Dedifferentiated amniotic fluid mesenchymal stem cell (primary cell): ENCODE measurements around the gene NTHL1.

Source experiments
- DNase-seq: peaks from one replicate; pipeline ENCODE4 v3.0.0-alpha.2; 2016; ENCODE audit errors: extremely low spot score

NTHL1 gene

DNA sequence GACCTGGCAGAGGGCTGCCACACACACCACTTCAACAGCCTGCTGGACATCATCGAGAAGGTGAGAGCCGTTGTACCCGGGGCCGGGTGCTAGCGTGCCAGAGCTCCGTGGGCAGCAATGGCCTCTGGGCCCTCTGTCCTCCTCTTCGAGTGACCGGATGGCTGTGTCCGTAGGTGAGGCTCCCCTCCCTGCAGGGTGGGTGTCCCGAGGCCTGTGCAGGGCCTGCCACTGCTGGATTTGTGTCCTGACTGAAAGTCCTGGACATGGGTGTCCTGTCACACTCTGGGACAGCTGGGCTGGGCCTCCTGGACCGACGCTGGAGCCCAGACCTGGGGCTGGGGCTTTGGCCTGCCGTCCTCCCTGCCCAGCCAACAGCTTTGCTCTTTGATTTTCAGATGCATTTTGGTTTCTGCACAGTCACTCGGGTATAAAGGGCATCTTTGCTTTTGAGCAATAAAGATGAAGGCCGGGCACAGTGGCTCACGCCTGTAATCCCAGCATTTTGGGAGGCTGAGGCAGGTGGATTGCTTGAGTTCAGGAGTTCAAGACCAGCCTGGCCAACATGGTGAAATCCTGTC lies 16.8 kb upstream of the NTHL1 start:
- no peak for DNase-seq

DNA sequence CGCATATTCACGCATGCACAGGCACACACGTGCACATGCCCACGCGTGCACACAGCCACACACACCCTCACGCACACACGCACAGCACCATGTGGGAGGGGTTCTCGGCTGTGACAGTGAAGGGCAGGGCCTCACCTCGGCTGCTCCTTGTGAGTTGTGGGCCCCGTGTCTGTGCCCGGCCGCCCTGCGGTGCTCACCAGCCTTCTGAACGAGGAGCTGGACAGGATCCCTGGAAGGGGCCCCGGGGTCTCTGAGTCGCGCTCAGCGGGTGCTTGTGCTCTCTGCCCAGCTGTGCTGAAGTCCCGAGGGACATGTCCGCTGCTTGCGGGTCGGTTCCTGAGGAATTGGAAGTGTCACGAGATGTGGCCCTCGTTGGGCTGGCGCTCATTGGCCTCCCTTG lies 16.2 kb upstream of the NTHL1 start:
- no peak for DNase-seq

DNA sequence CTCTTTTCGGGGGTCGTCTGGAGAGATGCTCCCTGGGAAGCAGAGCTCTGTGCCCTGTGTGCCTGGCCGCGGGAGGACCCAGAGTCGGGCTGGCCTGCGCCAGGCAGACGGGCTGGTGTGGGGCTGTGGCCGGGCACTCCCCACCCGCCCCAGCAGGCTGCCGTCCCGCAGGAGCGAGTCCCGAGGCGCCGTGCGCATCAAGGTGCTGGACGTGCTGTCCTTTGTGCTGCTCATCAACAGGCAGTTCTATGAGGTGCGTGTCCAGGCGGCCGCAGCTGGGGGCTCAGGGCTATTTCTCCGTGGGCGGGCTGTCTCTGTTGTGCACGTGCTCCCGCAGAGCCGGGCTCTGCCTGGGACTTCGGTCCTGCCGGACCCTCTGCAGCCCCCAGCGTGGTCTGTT lies 15.2 kb upstream of the NTHL1 start:
- no peak for DNase-seq

DNA sequence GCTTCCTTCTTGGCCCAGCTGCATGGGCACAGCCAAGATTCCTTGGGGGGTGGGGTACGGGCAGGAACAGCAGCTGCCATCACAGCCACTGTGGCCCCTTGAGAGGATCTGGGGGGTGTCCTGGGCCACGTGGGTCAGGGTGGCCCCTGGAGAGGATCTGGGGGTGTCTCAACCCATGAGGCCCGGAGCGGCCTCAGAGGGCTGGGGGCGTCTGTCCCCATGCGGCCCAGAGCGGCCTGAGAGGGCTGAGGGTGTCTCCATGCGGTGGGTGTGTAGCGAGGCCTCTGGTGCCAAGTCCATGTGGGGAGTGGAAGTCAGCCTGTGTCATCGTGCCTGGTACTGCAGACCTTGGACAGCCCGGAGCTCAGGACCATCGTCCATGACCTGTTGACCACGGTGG lies 13.9 kb upstream of the NTHL1 start:
- no peak for DNase-seq

DNA sequence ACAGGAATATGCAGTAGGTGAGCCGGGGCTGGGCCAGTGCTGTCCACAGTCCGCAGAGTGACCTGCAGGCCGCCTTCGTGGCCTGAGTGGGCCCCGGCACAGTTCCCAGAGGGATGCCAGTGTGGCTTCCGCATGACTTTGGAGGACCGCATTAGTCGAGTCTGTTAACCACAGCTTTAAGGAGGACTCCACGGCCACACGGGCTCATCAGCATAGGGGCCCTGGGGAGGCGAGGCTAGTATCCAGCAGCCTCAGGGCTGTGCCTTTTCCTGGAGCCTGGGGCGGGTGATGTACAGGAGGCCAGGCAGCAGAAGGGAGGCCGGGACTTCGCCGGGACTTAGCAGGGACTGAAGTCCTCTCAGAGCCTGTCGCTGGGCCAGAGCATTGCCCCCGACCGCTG lies 13.4 kb upstream of the NTHL1 start:
- DNase-seq = no peak

DNA sequence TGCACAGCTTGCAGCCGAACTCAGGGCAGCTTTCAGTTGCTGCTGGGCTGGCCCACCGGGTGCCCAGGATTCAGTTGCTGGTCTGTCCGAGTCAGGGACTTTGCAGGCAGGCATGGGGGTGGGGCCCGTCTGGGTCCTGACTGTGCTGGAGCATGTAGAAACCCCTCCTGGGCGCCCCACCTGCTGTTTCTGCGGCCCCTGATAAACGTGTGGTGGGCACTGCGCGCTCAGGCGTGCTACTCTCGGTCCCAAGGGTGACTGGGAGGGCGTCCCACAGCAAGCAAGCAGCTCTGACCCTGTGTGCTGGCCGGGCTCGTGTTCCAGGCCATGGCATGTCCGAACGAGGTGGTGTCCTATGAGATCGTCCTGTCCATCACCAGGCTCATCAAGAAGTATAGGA lies 12.7 kb upstream of the NTHL1 start:
- DNase-seq = no peak

DNA sequence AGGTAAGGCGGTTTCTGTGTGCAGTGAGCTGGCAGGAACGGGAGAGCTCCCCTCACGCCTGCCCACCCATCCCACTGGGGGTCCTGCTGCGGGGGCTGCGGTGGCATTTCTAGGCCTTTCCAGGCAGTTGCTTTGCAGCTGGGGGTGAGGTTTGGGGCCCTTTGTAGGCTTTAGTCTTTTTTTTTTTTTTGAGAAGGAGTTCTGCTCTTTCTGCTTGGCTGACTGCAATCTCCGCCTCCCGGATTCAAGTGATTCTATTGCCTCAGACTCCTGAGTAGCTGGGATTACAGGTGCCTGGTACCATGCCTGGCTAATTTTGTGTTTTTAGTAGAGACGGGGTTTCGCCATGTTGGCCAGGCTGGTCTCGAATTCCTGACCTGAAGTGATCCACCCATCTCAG lies 11.2 kb upstream of the NTHL1 start:
- DNase-seq = no peak

DNA sequence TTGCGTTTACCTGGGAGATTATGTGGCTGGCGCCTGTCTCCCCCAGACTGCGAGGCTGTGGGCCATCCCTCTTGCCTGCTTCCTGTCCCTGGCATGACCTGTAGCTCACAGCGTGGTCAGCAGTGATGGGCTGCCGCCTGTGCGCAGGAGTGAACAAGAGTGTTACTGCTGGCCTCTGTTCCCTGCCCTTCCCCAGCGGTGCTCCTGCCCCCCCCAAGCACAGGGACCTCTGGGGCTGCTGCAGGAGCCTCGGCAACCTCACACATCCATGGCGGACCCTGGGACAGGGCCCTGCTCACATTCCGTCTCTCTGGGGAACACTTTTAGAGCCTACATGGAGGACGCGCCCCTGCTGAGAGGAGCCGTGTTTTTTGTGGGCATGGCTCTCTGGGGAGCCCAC lies 10.8 kb upstream of the NTHL1 start:
- no peak for DNase-seq

DNA sequence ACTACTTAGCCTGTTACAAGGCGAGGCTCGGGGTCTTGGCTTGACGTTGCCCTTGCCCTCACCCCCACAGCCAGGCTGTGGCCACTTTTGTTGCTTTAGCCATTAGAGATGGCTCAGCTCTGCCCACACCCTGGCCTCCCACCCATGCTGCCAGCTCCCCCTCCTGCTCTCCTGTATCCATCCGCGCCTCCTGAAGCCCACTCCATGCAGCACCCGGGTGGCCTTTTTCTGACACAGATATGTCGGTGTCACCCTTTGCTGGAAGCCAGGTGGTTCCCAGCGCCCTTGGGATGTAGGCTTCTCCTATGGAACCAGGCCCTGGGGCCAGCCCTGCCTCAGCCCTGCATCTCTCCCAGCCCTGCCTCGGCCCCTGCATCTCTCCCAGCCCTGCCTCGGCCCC lies 9.8 kb upstream of the NTHL1 start:
- DNase-seq = no peak

DNA sequence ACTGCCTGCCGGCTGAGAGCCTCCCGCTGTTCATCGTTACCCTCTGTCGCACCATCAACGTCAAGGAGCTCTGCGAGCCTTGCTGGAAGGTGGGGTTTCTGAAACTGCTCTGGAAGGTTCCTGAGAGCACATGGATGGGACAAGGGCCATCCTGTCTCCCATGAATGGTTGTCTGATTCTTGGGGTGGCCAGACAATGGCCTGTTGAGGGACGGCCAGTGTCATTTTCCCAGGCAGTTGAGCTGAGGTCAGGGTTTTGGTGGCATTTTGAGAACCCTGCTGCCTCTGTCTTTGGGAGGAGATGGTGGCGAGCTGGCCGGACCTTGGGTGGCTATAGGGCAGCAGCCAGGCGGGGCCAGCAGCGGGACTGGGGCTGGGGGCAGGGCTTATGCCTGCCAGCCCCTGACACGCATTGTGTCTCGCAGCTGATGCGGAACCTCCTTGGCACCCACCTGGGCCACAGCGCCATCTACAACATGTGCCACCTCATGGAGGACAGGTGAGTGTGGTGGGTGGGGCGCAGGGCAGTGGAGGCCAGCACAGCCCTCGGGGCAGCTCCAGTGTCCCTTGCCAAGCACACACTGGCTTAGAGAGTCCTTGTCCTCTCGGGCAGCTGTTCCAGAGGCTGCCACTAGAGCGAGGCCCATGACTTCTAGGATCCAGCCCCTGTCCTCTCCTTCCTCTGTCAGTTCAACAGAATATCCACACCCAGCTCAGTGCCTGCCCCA lies 9.2 kb upstream of the NTHL1 start:
- DNase-seq = no peak

DNA sequence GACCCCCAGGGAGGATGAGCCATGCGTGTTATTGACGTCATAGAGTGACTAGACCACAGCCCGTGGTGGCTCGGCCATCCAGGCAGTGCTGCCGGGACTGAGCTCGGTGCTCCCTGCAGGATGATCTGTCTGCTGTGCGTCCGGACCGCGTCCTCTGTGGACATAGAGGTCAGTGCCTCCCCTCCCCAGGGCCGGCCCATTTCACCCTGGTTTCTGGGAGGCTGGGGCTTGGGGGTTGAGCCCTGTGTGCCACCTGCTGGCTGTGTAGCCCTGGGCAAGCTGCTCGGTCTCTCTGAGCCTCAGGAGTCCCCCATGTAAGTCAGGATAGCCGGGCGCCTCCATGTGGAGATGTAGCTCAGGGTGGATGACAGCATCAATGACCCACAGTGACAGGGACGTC lies 8.4 kb upstream of the NTHL1 start:
- no peak for DNase-seq

DNA sequence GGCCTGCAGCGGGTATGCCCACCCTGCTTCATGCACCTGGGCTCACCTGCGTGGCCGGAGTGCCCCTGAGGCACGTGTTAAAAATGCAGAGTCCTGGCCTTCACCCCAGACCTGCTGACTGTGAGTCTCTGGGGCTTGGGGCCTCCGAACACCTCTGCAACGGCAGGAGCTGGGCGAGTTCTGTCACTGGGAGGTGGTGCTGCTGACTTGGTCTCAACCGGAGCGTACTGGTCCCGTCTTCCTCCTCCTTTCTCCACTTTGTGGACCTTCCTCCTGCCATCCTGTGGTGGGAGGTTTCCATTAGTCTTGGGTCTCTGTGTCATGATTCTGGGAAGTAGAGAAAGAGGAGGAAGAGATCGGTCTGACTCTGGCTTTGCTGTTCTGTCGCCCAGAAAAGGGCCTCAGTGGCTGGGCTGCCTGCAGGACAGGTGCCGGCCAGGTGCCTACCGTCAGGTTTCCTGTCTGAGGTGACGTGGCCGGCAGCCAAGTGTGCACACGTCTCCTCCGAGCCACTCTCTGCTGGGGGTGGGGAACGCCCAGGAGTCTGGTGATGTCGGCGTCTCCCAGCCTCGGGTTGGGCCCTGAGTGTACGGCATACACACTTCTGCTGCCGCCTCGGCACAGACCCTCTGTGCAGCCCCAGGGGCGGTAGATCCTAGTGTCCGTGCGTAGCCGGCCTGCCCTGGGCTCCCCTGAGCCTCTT lies 7.1 kb upstream of the NTHL1 start:
- no peak for DNase-seq

DNA sequence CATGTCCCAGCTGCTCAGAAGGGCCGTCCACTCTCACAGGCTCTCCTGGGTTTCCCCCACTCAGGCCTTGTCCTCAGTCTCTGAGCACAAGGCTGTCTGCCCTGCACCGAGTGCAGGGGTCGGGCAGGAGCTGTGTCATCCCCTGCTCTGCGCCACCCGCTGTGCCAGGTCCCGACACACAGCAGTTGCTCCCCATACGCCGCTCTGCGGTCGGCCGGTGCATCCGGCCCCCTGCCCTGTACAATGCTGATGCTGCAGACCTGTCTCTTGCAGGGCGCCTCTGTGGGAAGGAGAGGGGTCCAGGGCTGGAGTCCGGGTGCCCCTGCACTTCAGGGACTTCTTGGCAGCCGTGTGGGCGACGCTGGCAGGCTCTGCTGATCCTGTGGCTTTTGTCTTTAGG lies 6.3 kb upstream of the NTHL1 start:
- DNase-seq = no peak

DNA sequence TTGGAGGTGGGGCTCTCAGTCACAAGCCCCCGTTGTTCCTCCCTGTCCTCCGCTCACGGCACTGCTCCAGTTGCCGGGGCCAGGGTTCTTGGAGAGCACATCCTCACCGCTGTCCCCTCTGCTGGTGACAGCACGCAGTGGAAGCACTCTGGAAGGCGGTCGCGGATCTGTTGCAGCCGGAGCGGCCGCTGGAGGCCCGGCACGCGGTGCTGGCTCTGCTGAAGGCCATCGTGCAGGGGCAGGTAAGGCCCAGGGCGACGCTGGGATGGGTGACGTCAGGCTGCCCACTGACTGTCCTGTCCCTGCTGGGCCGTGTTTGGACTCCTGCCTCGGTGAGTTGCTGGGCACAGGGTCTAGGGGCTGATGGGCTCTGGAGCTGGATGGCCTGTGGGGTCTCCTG lies 5.6 kb upstream of the NTHL1 start:
- DNase-seq = no peak

DNA sequence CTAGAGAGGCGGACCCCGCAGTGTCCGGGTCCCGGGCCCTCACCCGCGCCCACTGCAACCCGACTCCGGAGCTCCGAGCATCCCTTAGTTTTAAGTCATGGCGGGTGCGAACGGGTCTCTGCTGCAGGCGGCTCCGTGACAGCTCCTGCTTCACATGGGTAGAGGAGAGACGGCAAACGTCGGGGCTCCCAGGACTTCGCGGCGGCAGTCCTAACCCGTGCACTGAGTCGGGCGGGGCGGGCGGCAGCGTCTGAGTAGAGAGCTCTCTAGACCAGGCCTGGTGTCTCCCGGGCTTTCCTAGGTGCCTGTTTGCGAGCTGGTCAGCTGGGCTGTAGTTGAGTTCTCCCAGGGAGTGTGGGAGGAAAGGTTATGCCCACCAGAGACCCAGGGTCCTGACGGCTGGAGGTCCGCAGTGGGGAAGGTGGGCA lies 496 bp upstream of the NTHL1 start:
- DNase-seq = no peak

DNA sequence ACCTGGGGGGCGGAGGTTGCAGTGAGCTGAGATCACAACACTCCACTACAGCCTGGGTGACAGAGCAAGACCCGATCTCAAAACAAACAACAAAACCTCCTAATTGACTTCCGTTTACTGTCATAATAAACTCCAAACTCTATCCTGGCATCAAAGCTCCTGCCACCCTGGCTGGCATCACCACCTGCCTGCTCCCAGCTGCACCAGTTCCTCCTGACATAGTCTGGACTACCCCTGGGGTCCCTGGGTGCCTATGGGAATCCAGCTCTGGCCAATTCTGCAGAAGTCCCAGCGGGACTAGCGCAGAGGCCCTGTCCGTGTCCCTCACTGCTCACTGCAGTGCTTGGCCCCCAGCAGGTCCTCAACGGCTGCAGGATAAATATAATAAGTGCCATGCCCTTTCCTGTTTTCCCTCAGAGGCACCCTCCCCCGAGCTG lies 723 bp downstream of the NTHL1 start:
- no peak for DNase-seq

DNA sequence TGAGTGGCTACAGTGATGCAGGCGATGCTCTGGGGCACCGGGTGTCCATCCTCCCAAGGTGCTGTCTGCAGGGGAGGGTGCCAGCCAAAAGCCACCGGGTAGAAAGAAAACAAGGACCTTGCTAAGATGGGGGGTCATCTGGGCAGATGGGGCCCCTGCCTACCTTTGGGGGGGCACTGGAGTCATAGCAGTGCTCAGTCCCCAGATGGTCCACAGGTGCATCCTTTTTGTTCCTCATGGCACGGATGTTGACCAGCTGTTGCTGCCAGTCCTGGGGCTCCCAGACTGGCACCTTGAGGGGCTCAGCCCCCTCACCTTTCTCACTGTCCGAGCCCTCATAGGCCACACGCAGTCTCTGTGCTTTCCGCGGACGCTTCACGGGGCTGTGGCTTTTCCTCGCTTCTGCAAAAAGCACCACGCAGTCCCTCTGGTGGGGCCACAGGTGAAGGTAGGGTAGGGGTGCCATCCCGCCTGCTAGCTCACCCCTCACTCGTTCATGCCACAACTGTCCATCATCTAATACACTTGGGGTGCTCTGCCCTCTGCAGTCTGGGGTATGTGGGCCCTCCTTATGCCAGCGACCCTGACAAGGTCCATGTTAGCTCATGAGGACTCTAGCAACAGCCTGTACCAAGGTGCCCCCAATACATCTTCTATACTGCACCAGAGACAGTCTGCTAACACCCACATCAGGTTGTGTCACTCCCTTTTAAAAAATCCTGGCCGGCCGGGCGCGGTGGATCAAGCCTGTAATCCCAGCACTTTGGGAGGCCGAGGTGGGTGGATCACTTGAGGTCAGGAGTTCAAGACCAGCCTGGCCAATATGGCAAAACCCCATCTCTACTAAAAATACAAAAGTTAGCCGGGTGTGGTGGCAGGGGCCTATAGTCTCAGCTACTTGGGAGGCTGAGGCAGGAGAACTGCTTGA lies 1.4 kb downstream of the NTHL1 start:
- DNase-seq = no peak

DNA sequence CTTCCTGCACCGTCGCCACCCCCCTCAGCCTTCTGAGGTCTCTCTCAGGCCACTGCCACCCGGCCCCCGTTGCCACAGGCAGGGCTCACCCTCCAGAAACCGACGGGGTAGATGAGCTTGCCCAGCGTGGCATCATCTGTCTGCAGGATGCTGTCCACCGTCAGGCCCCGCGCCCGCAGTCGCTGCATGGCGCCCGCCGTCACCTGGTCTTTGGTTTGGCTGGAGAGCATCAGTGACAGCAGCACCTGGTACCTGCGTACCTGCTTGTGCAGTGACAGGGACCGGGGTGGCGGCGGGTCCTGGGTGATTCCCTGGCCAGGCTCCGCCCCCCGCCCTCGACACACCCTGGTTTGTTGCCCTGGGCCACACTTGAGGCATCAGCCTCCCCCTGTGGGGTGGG lies 3.1 kb downstream of the NTHL1 start:
- no peak for DNase-seq

DNA sequence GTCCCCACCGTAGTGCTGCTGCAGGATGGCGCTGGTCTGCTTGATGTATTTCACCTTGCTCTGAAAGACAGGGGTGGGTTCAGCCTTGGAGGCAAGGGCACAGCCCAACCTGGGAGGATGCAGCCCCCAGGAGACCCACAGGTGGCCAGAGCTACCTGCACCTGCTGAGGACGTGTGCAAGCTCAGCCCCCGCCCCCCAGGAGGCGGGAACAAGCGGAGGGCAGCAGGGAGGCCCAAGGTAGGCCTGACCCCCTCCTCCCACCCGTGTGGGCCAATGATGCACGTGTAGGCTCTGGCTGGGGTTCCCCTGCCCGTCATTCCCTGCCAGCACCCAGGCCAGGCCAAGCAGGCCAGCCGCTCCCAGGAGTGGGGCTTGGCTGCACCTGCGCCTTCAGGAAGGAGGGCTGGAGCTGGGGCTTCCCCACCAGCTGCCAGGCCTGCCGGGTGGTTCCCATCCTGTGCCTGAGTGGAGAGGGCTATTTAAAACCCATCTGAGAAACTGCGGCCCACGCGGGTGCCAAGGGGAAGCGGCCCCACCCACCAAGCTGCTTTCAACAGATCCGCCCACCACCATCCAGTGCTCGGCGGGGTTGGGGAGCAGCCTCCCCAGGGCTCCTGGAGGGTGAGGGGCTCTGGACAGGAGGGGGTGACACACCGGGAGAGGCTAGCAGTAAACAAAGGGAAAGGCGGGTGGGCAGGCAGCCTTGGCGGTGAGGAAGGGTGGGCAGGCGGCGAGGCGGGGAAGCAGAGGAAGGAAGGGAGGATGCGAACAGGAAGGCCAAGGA lies 3.8 kb downstream of the NTHL1 start:
- no peak for DNase-seq

DNA sequence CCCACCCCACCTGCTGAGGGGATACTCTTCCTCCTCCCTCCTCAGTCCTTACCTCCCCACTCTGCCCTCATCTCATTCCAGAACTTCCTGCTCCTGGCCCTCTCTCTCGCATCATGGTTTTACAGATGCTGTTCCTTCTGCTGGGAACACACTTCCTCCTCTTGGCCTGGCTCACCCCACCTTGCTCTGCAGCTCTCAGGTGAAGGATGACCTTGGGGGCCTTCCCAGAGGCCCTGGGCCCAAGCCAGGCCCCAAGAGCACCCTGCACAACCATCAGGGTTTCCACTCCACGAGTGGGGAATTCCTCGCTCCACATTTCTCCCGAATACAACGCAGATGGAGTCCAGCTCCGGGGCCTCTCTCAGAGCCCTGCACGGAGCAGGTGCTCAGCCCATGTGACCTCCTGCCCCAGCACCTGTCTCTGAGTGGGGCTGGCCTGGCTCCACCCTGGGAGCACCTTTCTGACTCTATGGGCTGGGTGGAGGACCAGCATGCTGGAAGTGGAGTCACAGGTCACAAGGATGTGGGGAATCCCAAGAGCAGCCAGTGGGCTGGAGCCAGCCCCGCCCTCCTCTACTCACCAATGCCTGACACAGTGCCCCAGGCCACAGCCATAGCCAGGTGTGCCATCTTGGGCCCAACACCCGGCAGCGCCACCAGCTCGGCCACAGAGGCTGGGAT lies 4.5 kb downstream of the NTHL1 start:
- DNase-seq = no peak
